NCI-H128 (cell line): ENCODE results near the gene DIABLO.
"Not testable (repeated sequence)": the region's sequence is repeated elsewhere in the genome, so short reads cannot be mapped to it uniquely, and the experiment has no call there.

Experiments used
- DNase-seq: peaks from one replicate; lab custom pipeline; 2025; ENCODE audit not compliant: unreplicated experiment; lab: John Stamatoyannopoulos, UW

DIABLO gene

GRCh38 chr12:122190842-122191668 is 34.8 kb downstream of the DIABLO start:
- no peak for DNase-seq

- DNase-seq = no peak
Measured at GRCh38 chr12:122189626-122190475, 36.0 kb downstream of the DIABLO start.

GRCh38 chr12:122187466-122187865 is 38.4 kb downstream of the DIABLO start:
- DNase-seq = no peak

- no peak for DNase-seq
Measured at GRCh38 chr12:122185494-122186082, 40.3 kb downstream of the DIABLO start.

GRCh38 chr12:122185079-122185478 is 40.8 kb downstream of the DIABLO start:
- DNase-seq = no peak

GRCh38 chr12:122184517-122184916 is 41.3 kb downstream of the DIABLO start:
- DNase-seq = no peak

- no peak for DNase-seq
Measured at GRCh38 chr12:122183588-122183940, 42.3 kb downstream of the DIABLO start.

GRCh38 chr12:122182887-122183587 is 42.8 kb downstream of the DIABLO start, which contains the start of gene LRRC43:
Gene LRRC43 (plus strand): TSS chr12:122183123. CDS start chr12:122183145, 22 bp downstream.
- no peak for DNase-seq

GRCh38 chr12:122176473-122176872 is 49.4 kb downstream of the DIABLO start:
- not testable (repeated sequence) for DNase-seq

GRCh38 chr12:122174155-122174845 is 51.6 kb downstream of the DIABLO start, which contains the start of gene IL31:
Gene IL31 (minus strand): TSS chr12:122174221. CDS start chr12:122174172, 49 bp downstream.
- no peak for DNase-seq

GRCh38 chr12:122172262-122172939 is 53.5 kb downstream of the DIABLO start:
- no peak for DNase-seq

GRCh38 chr12:122171399-122171798 is 54.5 kb downstream of the DIABLO start:
- DNase-seq = no peak

GRCh38 chr12:122168492-122168891 is 57.4 kb downstream of the DIABLO start:
- DNase-seq = no peak

- no peak for DNase-seq
Measured at GRCh38 chr12:122167356-122167925, 58.4 kb downstream of the DIABLO start.

- no peak for DNase-seq
Measured at GRCh38 chr12:122166422-122167349, 59.2 kb downstream of the DIABLO start.

GRCh38 chr12:122162976-122163375 is 62.9 kb downstream of the DIABLO start:
- no peak for DNase-seq

GRCh38 chr12:122161682-122162081 is 64.2 kb downstream of the DIABLO start:
- no peak for DNase-seq

GRCh38 chr12:122160761-122161160 is 65.1 kb downstream of the DIABLO start:
- DNase-seq = no peak
